Neural crest cell (in vitro differentiated cells): Measurements from ENCODE around the gene USF2. TPM values are rescaled to one million over a fixed set of nuclear protein-coding genes. Genes with fewer than 3 reads are reported as not detected.

ENCODE experiments used
- DNase-seq: peaks from one replicate; pipeline ENCODE4 v3.0.0; 2021; ENCODE audit warnings: low read depth, mixed read lengths, low spot score
- H3K27ac Mint-ChIP-seq: one replicate; pipeline ENCODE4 v1.8.0; 2021; ENCODE audit warnings: mild to moderate bottlenecking, mixed read lengths; ENCODE audit not compliant: unreplicated experiment
- H3K27me3 Mint-ChIP-seq: 2 replicates; pipeline ENCODE4 v1.8.0; 2021; ENCODE audit warnings: low read depth, mild to moderate bottlenecking, mixed read lengths
- H3K36me3 Mint-ChIP-seq: 2 replicates; pipeline ENCODE4 v1.8.0; 2021; ENCODE audit warnings: low read depth, mild to moderate bottlenecking, mixed read lengths
- H3K4me1 Mint-ChIP-seq: 2 replicates; pipeline ENCODE4 v1.8.0; 2021; ENCODE audit warnings: mixed read lengths
- H3K4me3 Mint-ChIP-seq: one replicate; pipeline ENCODE4 v1.8.0; 2021; ENCODE audit warnings: mild to moderate bottlenecking, mixed read lengths
- H3K9me3 Mint-ChIP-seq: 2 replicates; pipeline ENCODE4 v1.8.0; 2021; ENCODE audit warnings: mixed read lengths
- total RNA-seq: library from RNA; stranded (reverse); gene quantifications from 2 replicates; pipeline ENCODE4 v1.2.1, GENCODE V29; 2021
- TF ChIP-seq, protein P1 (sequence below): fragments of 200-600 bp; sonication (generic); conservative IDR thresholded peaks from 2 replicates; pipeline ENCODE4 v1.5.0; 2021; ENCODE audit warnings: antibody characterized with exemption, mild to moderate bottlenecking

Gene USF2
- total RNA-seq, 1 donor from 2014 or later, result 107 TPM

DNA sequence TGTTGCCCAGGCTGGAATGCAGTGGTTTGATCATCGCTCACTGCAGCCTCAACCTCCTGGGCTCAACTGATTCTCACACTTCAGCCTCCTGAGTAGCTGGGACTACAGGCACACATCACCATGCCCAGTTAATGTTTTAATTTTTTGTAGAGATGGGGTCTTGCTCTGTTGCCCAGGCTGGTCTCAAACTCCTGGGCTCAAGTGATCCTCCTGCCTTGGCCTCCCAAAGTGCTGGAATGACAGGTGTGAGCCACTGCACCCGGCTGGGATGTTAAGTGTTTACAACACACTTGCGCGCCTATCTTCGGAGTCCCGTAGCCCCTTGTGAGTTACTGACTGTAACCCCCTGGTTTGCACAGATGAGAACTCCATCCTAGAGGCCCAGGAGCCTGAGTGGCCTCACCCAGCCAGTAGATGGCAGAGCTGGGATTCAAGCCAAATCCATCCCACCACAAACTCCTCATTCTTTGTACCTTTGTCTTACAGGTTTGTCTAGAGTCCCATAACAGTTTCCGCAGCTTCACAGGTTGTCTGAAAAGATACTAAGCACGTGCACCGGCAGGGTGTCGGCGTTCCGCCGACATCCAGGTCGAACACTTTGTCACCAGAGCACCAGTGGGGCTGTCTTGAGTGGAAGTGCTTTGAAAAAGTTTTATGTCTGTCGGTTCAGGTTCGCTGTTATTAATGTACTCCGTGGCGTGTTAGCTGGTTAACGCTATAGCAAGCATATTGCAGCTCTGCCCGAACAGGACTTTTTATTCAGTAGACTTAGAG lies 37.9 kb downstream of the USF2 start:
- H3K27ac Mint-ChIP-seq, result no peak overlapping the region
- no peak for DNase-seq
- H3K27me3 Mint-ChIP-seq, result no peaks in the 10 kb centered on the region
- TF ChIP-seq, protein P1, sequence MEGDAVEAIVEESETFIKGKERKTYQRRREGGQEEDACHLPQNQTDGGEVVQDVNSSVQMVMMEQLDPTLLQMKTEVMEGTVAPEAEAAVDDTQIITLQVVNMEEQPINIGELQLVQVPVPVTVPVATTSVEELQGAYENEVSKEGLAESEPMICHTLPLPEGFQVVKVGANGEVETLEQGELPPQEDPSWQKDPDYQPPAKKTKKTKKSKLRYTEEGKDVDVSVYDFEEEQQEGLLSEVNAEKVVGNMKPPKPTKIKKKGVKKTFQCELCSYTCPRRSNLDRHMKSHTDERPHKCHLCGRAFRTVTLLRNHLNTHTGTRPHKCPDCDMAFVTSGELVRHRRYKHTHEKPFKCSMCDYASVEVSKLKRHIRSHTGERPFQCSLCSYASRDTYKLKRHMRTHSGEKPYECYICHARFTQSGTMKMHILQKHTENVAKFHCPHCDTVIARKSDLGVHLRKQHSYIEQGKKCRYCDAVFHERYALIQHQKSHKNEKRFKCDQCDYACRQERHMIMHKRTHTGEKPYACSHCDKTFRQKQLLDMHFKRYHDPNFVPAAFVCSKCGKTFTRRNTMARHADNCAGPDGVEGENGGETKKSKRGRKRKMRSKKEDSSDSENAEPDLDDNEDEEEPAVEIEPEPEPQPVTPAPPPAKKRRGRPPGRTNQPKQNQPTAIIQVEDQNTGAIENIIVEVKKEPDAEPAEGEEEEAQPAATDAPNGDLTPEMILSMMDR, result peak; percentile 53
- peaks cover 18% of the 10 kb centered on the region for H3K4me1 Mint-ChIP-seq
- no peak overlapping the region for H3K4me3 Mint-ChIP-seq
- H3K9me3 Mint-ChIP-seq, result no peaks in the 10 kb centered on the region
- H3K36me3 Mint-ChIP-seq, result no peaks in the 10 kb centered on the region

DNA sequence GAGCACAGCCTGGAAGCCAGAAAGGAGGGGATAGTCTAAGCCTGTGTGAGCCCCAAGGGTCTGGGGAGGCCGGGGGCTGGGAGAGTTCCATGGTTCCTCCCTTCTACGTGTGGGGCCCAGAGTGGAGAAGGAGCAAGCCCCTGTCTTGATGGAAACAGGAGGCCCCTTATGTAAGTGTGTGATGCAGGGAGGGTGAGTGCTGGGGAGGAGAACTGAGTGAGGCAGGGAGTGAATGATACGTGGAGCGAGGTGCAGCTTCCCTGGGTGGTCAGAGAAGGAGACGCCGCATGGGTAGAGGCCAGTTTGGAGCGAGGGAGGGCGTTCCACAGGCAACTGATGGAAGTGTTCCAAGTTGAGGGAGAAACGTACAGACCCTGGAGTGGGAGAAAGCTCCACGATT lies 39.2 kb downstream of the USF2 start:
- Mint-ChIP-seq H3K4me1 (peaks cover 18% of the 10 kb centered on the region), H3K27me3 (no peaks in the 10 kb centered on the region), H3K27ac (peak overlapping the region; percentile 94)

DNA sequence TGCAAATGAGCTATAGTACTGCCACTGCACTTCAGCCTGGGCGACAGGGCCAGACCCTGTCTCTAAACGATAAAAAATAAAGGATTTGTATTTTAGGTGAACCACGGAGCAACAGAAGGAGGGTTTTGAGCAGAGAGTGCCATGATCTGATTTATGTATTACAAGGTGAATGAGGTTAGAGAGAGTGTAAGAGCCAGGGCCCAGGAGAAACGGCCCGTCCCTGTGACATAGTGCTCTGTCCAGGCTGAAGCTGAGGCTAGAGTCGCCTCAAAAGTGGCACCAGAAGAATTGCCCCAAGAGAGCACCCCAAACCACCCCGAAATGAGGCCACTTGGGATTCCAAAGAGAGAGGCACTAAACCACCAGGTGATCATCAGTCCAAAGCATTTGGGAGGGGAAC lies 40.1 kb downstream of the USF2 start:
- H3K27ac Mint-ChIP-seq, result no peak overlapping the region

More for the DNA sequence above, 39.2 kb downstream of the USF2 start:
- no peak for DNase-seq
- Mint-ChIP-seq H3K36me3 (no peaks in the 10 kb centered on the region), H3K9me3 (no peaks in the 10 kb centered on the region), H3K4me3 (no peak overlapping the region)
- TF ChIP-seq, protein P1, result no peak

DNA sequence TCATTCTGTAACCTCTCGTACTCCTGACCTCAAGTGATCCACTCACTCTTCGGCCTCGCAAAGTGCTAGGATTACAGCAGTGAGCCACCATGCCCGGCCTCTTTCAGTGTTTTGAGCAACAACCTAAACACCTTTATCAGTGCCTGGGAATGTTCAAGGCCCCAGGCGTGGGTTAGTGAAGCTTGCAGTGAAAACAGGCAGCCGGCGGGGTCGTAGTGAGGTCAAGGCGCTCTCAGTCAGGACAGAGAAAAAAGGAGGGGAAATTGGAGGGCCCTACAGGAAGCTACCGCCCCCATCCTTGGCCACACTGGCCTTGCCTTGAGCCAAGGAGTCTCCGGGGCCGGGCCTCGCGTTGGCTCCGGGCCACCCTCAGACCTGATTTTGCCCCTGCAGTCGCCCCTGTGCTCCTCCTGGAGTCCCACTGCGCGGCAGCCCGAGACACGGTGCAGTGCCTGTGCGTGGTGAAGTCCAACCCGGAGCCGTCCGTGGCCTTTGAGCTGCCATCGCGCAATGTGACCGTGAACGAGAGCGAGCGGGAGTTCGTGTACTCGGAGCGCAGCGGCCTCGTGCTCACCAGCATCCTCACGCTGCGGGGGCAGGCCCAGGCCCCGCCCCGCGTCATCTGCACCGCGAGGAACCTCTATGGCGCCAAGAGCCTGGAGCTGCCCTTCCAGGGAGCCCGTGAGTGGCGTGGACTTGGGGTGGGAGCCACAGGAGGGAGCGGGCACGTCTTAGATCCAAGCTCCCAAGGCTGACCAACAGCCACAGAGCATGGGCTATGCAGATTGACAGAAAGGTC lies 40.9 kb downstream of the USF2 start:
- no peaks in the 10 kb centered on the region for H3K27me3 Mint-ChIP-seq
- H3K9me3 Mint-ChIP-seq, result no peaks in the 10 kb centered on the region
- TF ChIP-seq, protein P1, result no peak
- peak overlapping the region; percentile 35 for H3K27ac Mint-ChIP-seq
- H3K4me1 Mint-ChIP-seq, result peaks cover 18% of the 10 kb centered on the region
- H3K36me3 Mint-ChIP-seq, result no peaks in the 10 kb centered on the region
- H3K4me3 Mint-ChIP-seq, result no peak overlapping the region
- DNase-seq, result no peak

More for the DNA sequence above, 40.1 kb downstream of the USF2 start:
- H3K4me3 Mint-ChIP-seq, result no peak overlapping the region
- H3K4me1 Mint-ChIP-seq, result peaks cover 18% of the 10 kb centered on the region
- DNase-seq, result no peak
- TF ChIP-seq, protein P1, result no peak
- H3K9me3 Mint-ChIP-seq, result no peaks in the 10 kb centered on the region
- no peaks in the 10 kb centered on the region for H3K36me3 Mint-ChIP-seq
- H3K27me3 Mint-ChIP-seq, result no peaks in the 10 kb centered on the region

DNA sequence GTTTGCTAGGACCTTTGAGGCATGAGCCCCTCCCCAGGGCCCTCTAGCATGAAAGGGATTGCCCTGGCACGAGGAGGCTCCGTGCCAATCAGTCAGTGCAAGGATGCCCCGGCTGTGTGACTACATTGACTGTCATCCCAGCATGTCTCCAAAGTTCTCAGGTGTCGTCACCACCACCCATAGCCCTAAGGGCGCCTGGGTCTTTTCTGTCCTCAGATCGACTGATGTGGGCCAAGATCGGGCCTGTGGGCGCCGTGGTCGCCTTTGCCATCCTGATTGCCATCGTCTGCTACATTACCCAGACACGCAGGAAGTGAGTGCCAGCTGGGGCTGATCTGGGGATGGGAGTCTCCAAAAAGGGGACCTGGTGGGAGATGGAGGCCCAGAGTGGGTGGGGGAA lies 41.6 kb downstream of the USF2 start:
- DNase-seq, result no peak
- Mint-ChIP-seq H3K4me1 (peaks cover 18% of the 10 kb centered on the region), H3K27me3 (no peaks in the 10 kb centered on the region), H3K9me3 (no peaks in the 10 kb centered on the region), H3K36me3 (no peaks in the 10 kb centered on the region), H3K4me3 (no peak overlapping the region), H3K27ac (no peak overlapping the region)
- TF ChIP-seq, protein P1, result no peak
